GM19438 (cell line): ENCODE data around the gene SCAMP5.

Experiments
- ATAC-seq: cut with Tn5 transposase; IDR thresholded peaks from one replicate; pipeline ENCODE4 v1.9.1; 2021; ENCODE audit warnings: low read depth; ENCODE audit not compliant: unreplicated experiment

Gene SCAMP5

DNA sequence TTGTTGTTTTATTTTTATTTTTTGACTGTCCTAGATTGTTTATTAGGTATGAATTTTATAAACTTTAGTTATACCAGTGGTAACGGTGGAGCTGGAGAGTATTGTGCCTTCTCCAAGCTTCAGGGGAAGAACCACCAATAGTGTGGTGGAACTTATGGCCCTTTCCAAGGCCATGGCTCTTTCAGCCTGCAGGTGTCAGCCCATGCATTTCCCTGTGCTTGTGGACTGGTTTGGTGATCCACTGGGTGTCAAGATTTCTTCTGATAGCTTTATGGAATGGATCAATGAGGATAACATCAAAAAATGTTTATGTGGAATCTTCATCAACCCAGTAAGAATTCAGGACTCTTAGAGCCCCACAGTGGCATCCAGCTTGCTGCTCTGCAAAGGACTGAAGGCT is 19.2 kb upstream of the SCAMP5 start:
- no peak for ATAC-seq

DNA sequence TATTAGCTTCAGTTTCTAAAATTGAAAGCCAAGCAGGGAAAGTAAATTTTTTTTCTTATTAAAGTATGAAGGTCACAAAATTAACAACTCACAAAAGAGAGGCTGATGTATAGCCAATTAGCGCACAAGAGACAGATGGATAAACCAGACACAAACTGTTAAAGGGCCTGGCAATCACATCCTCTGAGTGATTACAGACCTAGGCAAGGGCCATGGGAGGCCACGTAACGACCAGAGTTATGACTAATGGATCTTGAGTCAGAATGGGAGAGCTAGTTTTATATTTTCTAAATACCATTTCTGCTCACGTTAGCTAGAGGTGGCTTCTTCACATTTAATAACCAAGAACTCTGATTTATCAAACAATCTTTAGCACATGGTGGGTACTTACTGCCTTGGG is 17.8 kb upstream of the SCAMP5 start:
- ATAC-seq = no peak

DNA sequence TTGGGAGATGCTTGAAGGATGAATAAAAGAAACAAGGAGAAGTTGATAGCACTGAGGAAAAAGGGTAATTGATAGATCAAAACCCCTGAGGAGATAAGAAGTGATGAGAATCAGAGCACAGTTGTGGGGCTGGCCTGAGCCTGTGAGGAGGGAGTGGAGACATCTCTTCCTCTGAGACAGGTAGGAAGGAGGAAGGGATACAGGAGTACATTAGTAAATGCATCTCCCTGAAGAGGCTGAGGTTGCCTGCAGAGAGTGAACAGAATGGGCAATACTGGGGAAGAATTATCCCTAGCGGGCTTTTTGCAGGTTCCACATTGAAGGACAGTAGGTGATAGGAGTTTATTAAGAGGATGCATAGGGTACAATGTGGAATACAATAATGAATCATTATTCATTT is 17.3 kb upstream of the SCAMP5 start:
- ATAC-seq = no peak

DNA sequence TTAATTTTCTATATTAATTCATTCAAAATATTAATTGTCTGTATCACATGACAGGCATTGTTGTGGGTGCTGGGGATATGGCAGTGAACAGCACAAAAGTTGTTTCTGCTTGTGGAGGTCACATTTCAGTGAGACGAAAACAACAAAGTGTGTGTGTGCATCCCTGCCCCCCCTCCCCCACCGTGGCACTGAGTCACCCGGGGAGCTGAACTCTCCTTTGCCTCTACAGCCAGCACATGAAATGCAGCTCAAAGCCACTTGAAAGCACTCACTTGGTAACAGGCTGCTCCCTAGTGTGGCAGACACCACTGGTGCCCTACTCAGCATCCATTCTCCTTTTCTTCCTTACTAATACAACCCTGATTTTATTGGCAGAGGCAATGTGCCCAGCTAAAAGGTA is 16.9 kb upstream of the SCAMP5 start:
- no peak for ATAC-seq

DNA sequence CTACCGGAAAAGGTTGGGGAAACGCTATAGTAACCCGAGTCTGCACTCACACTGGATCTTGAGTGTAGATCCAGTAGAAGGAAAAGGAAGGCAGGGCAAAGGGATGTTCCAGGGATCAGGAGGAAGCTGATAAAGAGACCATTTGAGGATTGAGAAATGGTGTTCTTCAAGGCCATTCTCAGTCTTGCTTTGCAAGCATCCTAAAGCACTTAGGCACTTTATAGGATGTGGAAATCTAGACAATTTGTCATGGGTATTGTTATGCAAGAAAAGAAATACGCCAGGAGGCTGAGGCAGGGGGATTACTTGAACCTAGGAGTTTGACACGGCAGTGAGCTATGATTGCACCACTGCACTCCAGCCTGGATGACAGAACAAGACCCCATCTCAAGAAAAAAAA is 13.2 kb upstream of the SCAMP5 start:
- ATAC-seq = no peak

DNA sequence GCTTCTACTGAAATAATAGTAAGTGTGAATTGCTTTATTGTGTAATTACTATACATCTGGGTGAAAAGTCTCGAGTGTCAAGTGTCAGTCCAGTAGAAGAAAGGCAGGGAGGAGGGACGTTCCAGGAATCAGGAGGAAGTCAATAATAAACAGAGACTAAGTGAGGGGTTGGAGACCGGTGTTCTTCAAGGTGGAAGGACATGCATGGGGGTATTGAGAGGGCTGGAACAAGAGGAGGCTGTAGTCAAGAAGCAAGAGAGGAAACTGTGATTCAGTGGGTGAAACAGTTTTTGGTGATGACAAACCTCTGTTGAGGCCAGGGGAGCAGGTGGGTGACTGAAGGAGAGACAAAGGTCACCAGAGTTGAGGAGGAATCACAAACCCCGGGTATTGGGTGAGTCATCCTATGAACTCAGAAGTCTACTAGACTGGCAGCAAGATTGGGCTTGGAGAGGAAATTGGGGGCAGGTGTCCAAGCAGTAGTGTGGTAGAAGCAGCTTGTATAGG is 11.6 kb upstream of the SCAMP5 start:
- no peak for ATAC-seq

DNA sequence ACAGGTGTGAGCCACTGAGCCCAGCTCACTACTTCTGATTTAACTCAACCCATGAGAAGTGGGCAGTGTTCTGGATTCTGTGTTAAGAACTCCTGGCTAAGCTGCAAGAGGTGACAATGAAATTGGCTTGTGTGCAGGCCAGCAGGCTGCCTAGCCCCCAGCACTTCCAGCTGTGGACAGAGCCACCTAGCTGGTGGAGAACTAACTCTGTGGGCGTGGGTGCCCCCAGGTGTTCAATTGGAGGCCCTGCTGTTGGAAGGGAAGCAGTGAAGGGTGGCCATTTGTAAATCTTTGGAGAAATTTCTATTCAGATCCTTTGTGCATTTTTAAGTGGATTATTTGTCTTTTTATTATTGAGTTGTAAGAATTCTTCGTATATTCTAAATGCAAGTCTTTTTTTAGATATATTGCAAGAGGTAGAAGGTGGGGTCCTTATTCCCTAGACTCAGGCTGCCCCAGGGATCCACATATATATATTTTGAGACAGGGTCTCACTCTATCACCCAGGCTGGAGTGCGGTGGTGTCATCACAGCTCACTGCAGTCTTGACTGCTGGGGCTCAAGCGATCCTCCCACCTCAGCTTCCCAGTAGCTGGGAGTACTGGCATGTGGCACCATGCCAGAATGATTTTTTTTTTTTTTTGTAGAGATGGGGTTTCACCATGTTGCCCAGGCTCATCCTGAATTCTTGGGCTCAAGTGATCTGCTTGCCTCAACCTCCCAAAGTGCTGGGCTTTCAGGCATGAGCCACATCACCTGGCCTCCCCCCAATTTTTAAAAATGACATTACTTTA is 7.2 kb upstream of the SCAMP5 start:
- no peak for ATAC-seq

DNA sequence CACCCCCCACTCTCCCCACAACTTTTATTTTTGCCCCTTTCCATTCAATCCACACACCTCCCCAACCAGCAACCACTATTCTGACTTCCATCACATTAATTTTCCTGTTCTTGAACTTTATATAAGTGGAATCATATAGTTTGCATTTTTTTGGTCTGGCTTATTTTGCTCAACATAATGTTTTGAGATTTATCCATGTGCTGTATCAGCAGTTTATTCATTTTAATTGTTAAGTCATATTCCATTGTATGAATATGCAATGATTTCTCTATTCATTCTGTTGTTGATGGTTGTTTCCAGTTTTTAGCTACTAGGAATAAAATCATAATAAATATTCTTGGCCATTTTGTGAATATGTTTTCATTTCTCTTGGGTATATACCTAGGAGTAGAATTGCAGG is 5.8 kb upstream of the SCAMP5 start:
- no peak for ATAC-seq

DNA sequence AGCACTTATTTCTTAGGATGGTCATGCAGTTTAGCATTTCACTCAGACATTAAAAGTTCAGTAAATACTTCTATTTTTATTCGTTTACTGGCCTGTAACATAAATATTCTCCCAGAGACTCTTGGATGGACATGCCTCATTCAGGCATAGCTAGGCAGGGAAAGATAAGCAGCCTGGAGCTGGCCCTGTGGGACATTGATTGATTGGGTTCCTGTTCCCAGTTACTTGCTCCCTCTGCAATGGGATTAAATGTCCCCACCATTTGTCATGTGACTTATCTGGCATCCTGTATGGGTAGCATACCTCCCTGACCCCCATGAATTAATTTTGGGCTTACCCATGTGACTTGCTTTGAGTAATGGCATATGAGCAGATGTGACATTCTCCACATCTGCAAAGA is 2.7 kb upstream of the SCAMP5 start:
- no peak for ATAC-seq

DNA sequence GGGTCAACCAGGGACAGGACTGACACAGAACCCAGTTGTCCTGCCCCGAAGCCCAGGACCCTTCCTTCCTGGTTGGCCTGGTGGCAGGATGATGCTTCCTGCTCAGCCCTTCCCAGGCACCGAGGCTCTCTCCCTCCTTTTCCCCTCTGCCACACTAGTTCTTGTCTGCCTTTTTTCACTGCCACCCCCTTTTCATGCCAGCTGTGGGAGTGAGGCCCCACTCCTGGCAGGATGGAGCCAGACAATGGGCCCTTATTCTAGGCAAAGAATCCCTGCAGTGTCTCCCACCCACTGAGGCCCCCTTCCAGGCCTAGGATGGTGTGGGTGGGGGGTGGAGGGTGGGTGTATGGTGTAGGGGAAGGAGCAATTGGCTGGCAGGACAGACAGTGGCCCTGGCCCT is 1.1 kb upstream of the SCAMP5 start:
- no peak for ATAC-seq

DNA sequence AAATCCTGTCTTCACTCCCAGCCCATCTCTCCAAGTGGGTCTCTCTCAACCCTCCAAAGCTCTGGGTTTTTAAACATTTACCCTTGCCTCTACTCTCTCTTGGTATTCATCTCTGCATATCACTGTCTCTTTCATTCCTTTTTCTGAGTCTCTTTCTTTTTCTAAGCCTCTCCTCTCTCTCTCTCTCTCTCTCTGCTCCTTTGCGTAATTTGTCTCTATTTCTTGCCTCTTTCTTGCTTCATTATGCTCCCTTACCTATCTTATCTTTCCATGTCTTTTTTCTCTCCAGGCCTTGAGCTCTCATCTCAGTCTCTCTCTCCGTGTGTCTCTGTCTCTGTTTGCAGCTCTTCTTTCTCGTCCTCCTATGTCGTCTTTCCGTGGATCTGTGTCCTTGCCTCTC is 678 bp upstream of the SCAMP5 start:
- ATAC-seq = no peak

DNA sequence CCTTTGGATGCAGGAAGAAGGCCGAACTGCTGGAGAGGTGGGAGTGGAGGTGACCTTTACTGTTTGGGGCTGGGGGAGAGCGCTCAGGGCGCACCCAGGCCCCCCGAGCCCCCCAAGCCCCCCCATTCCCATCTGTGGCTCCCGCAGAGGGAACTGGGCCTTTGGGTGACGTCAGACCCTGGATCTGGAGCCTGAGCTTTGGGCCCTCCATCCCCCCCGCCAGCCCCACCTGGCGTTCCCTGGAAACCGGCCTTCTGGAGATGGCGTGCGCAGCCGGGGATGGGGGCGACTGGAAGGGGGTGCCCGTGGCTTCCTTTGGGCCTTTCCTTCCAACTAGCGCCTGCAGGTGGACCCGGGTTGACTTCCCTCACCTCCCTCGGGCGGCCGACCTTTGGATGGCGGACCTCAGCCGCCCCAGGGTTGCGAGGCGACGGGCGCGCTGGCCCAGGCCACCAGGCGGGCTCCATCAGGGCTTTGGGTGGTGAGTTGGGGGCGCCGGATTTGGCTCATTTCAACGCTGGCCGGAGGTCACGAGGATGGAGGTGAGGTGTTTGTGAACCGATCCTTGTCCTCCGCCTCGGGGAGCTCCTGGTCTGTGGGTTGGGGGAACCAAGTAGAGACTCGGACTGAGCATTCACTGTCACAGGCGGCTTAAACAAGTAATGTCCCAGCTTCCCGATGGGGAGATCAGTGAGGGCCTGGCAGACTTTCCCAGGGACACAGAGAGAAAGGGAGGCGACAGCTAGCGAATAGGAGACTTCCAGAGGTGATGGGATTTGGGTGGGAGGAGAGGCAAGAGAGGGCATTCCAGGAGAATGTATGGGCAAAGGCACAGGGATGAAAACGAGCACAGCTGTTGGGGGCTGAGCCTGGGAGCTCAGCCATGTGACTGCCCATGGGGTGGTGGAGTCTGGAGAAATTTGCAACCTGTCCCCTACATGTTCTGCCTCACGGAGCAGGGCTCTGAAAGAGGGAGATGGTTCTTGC is 709 bp downstream of the SCAMP5 start:
- no peak for ATAC-seq

DNA sequence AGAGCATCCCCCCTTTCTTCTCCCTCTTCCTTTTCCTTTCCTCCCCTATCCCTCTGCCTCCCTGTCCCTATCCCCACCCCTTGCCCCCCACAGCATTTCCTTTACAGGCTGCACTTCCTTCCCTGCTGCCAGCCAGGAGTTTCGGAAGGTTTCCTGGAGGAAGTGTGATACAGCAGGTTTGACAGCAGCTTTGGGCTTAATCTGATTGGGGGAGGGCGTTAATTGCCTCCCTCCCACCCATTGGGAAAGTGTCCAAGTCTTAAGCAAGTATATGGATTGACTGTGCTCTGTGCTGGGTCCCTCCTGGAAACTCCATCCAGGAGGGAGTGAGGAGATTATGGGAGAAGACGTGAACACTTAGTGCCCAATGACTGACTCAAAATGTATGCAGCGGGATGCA is 1.8 kb downstream of the SCAMP5 start:
- ATAC-seq = no peak

DNA sequence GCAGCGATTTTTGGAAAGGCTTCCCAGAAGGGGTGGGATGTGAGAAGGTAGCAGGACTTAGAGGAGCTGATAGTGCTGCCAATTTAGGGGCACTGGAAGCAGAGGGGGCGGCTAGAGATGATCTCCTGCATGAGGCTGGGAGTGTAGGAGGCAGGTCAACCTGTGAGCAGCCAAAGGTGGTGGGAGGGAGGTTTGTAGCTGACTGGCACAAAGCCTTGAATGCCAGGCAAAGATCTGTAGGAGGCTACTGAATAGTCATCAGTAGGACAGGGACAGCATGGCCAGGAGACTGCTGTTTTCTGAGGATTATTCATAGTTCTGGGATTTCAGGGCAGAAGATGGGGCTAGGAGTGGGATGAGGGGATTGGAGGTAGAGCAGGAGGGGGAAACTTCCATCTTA is 2.2 kb downstream of the SCAMP5 start:
- ATAC-seq = no peak

DNA sequence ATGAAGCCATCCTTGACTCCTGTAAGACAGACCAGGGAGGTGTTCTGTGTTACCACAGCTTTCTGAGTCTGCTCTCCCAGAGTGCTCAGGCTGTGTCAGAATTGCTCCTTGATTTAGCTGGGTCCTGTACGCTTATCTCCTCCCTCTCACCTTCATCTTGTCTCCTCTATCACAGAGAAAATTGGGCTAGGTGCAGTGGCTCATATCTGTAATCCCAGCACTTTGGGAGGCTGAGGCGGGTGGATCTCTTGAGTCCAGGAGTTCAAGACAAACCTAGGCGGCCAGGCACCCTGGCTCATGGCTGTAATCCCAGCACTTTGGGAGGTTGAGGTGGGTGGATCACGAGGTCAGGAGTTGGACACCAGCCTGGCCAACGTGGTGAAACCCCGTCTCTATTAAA is 5.9 kb downstream of the SCAMP5 start:
- ATAC-seq = no peak

DNA sequence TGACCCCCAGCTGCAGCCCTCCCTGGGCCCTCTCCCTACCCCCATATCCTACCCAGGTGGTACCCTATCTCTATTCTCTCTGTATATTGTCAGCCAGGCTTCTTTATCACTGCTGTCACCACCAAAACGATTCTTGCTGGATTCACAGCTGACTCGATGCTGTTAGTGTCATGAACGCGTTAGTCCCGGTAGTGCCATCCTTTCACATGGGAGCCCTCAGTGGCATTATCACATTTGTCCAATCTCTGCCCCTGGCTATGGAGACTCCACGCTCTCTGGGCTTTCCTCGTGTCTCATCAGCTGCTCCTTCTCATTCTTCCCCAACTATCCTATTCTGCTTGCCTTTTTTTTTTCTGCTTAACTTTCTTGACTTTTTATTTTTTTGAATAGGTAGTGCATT is 7.0 kb downstream of the SCAMP5 start:
- no peak for ATAC-seq

DNA sequence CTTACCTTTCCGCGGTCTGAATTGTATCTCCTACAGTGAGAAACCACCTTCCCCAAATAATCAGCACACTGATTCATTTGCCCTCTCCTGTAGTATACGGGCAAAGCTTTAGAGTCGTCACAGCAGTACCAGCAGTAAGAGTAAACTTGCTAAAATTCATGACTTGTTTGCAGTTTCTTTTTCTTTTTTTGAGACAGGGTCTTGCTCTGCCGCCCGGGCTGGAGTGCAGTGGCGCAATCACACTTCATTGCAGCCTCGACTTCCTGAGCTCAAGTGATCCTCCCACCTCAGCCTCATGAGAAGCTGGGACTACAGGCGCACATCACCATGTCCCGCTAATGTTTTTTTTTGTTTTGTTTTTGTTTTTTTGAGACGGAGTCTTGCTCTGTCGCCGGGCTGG is 11.9 kb downstream of the SCAMP5 start:
- no peak for ATAC-seq

DNA sequence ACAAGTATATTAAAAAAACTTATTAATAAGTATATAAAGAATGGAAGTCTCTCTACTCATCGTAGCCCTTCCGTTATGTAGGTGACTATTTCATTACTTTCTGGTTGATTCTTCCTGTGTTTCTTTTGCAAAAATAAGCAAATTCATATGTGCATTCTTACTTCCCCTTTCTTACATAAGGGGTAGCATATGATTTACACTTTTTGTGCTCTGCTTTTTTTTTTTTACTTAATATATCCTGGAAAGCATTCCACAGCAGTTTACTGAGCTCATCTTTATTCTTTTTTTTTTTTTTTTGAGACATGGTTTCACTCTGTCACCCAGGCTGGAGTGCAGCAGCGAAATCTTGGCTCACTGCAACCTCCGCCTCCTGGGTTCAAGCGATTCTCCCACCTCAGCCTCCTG is 12.9 kb downstream of the SCAMP5 start:
- peak; percentile 31 for ATAC-seq

DNA sequence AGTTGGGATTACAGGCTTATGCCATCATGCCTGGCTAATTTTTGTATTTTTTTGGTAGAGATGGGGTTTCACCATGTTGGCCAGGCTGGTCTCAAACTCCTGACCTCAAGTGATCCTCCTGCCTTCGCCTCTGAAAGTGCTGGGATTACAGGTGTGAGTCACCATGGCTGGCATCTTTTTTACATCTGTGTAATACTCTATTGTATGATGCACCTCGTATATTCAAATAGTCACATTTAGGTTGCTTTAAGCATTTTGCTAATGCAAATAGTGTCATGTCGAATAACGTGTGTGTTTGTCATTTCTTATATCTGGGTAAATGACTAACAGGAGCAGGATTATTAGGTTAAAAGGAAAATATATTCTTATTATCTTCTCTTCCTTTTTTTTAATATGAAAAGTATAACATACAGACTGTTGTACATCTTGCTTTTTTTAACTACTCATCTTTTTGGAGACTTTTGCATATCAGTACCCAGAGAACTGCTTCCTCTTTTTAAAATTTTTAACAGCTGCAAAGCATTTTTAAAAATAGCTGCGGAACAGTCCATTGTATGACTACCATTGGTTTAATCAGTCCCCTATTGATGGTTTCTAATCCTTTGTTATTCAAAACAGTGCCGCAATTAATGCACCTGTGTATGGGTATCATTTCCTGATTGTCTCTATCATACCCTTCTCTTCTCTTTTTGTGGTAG is 13.4 kb downstream of the SCAMP5 start:
- ATAC-seq = peak; percentile 72

DNA sequence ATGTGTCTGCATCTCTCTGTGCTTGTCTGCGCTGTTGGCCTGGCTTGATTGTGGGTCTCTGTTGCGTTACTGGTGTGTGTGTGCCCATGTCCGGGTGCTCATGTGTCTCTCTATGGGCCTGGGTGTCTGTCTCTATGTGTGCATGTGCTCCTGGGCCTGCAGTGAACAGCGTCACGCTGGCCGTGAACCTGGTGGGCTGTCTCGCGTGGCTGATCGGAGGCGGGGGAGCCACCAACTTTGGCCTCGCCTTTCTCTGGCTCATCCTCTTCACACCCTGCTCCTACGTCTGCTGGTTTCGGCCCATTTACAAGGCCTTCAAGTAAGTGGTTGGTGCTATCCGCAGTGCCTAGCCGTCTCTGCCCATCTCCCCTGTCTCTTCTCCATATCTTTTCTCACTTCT is 21.1 kb downstream of the SCAMP5 start:
- no peak for ATAC-seq

DNA sequence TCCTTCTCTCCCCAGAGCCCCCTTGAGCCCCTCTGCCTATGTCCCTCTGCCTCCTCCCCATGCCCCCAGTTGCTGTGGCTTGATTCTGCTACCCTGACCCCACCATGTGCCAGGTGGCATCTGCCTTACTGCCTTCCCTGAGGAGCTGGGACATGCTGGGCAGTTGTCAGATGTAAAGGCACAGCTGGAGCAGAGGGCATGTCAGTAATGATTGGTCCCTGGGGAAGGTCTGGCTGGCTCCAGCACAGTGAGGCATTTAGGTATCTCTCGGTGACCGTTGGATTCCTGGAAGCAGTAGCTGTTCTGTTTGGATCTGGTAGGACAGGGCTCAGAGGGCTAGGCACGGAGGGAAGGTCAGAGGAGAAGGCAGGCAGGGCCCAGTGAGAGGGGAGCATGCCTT is 24.6 kb downstream of the SCAMP5 start:
- no peak for ATAC-seq
